Fibroblast of lung (primary cell): Measurements from ENCODE around the gene FAM234B.

ENCODE experiments used
- CTCF ChIP-seq, 2 donors: IDR thresholded peaks in 1 of 2; conservative IDR thresholded peaks in 1 of 2; 1 replicate in 1 of 2; 2 replicates in 1 of 2; pipeline ENCODE4 v1.5.1; 2011 to 2012; ENCODE audit warnings: low read length in 2 of 2, control low read depth in 1 of 2, inconsistent platforms in 1 of 2, low read depth in 1 of 2, mild to moderate bottlenecking in 1 of 2
- EZH2 ChIP-seq: IDR thresholded peaks from 2 replicates; pipeline ENCODE4 v1.5.1; 2012; ENCODE audit warnings: low read length, control low read depth, mild to moderate bottlenecking; ENCODE audit errors: missing control alignments

DNA sequence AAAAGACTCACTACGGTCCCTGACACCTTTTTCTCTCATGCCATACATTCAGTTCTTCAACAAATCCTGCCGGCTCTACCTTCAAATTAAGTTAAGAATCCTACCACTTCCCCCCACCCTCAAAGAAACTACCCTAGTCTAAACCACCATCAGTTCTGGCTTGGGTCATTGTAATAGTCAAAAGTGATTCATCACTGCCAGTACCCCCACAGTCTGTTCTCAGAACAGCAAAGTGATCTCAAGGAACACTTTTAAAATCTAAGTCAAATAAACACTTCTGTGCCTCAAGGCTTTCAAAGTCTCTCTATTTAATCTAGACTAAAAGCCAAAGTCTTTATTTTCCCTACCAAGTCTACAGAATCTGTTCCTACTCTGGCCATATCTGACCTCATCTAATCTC, 12.0 kb upstream of the FAM234B start:
- TF ChIP-seq CTCF (conservative IDR thresholded peaks at IDR 0.05 in 1 of 2, IDR thresholded peaks at IDR 0.05 in 1 of 2; ENCODE audit: low read depth in 1 of 2, low read length in 2 of 2) (no peak), EZH2 (no peak)
